CD4-positive, alpha-beta memory T cell (primary cell): ENCODE data around the gene KCNJ8. TPM values are rescaled to one million over a fixed set of nuclear protein-coding genes. Genes with fewer than 3 reads are reported as not detected.
"Not testable (repeated sequence)": the region's sequence is repeated elsewhere in the genome, so short reads cannot be mapped to it uniquely, and the experiment has no call there.

ENCODE experiments used
- CTCF ChIA-PET: fragments of 350-600 bp; sonication (Branson Sonifier 250); formaldehyde crosslinking; loops from one replicate; lab custom pipeline; 2021; ENCODE audit warnings: inconsistent platforms; ENCODE audit not compliant: partially characterized antibody; lab: Charles Lee
- POLR2A ChIA-PET: fragments of 350-600 bp; sonication (Branson Sonifier 250); formaldehyde crosslinking; loops from one replicate; lab custom pipeline; 2021; ENCODE audit not compliant: partially characterized antibody; lab: Charles Lee
- DNase-seq, 5 donors: peaks; one replicate each; pipeline versions ENCODE4 v3.0.0 to v3.0.0-alpha.2; 2020 to 2022; ENCODE audit warnings: mixed read lengths in 1 of 5
- H3K27ac ChIP-seq: one replicate; pipeline ENCODE4 v1.7.0; 2013; ENCODE audit warnings: low read depth, low read length
- H3K27me3 ChIP-seq: 2 replicates; pipeline ENCODE4 v1.7.0; 2013; ENCODE audit warnings: mild to moderate bottlenecking, low read length, moderate library complexity; ENCODE audit not compliant: insufficient read depth
- H3K36me3 ChIP-seq: 2 replicates; pipeline ENCODE4 v1.7.0; 2013; ENCODE audit warnings: mild to moderate bottlenecking, low read length, moderate library complexity; ENCODE audit not compliant: insufficient read depth
- H3K4me1 ChIP-seq: 2 replicates; pipeline ENCODE4 v1.7.0; 2013; ENCODE audit warnings: mild to moderate bottlenecking, low read length, moderate library complexity; ENCODE audit not compliant: insufficient read depth
- H3K4me3 ChIP-seq, 2 donors: one replicate each; pipeline ENCODE4 v1.7.0; 2013; ENCODE audit warnings: low read length in 2 of 2, mild to moderate bottlenecking in 1 of 2
- H3K9me3 ChIP-seq, 2 donors: one replicate each; pipeline ENCODE4 v1.7.0; 2013; ENCODE audit warnings: low read length in 2 of 2, control low read depth in 1 of 2; ENCODE audit not compliant: control insufficient read depth in 1 of 2
- H3K27ac Mint-ChIP-seq, 7 donors: one replicate each; pipeline ENCODE4 v1.8.0; 2020 to 2021; ENCODE audit warnings: mixed read lengths in 7 of 7, mild to moderate bottlenecking in 6 of 7, inconsistent platforms in 3 of 7, moderate library complexity in 3 of 7
- H3K27me3 Mint-ChIP-seq, 2 donors: one replicate each; pipeline ENCODE4 v1.8.0; 2020 to 2021; ENCODE audit warnings: mixed read lengths in 2 of 2
- H3K36me3 Mint-ChIP-seq, 2 donors: one replicate each; pipeline ENCODE4 v1.8.0; 2020 to 2021; ENCODE audit warnings: mixed read lengths in 2 of 2, inconsistent platforms in 1 of 2, mild to moderate bottlenecking in 1 of 2
- H3K4me1 Mint-ChIP-seq, 4 donors: one replicate each; pipeline ENCODE4 v1.8.0; 2020 to 2021; ENCODE audit warnings: mixed read lengths in 4 of 4, mild to moderate bottlenecking in 1 of 4
- H3K4me3 Mint-ChIP-seq, 8 donors: one replicate each; pipeline ENCODE4 v1.8.0; 2020 to 2021; ENCODE audit warnings: mixed read lengths in 8 of 8, mild to moderate bottlenecking in 7 of 8, moderate library complexity in 6 of 8, inconsistent platforms in 3 of 8
- H3K9me3 Mint-ChIP-seq, 8 donors: one replicate each; pipeline ENCODE4 v1.8.0; 2020 to 2021; ENCODE audit warnings: mixed read lengths in 8 of 8, mild to moderate bottlenecking in 5 of 8, inconsistent platforms in 3 of 8, moderate library complexity in 1 of 8
- intact Hi-C: fragments of 100-400 bp; cut with micrococcal nuclease; formaldehyde crosslinking; loops from one replicate; pipeline ENCODE4 v1.15.1; 2023
- polyA plus RNA-seq, 2 donors: library from polyadenylated mRNA; unstranded; fragments of 300-500 nt; fragmentation: Illumina TruSeq; gene quantifications; one replicate each; pipeline ENCODE4 v1.2.3, GENCODE V29; 2021
- total RNA-seq, 2 experiments: library from RNA; stranded (reverse); gene quantifications; one replicate each; pipeline ENCODE4 v1.2.3, GENCODE V29; 2021

KCNJ8 gene
- total and polyA plus RNA-seq, 4 experiments from 2014 or later = 0.25 TPM; not detected in 3

- H3K27me3 ChIP-seq = no peaks in the 10 kb centered on the region
- ChIA-PET POLR2A (interaction anchor here (0.6 kb wide), 1 partner anchor 9 kb away, joined by 3 read pairs; no protein-coding TSS in a partner anchor), CTCF (no interaction called here)
- DNase-seq = no peak
- Mint-ChIP-seq H3K27me3 (peaks cover 3% of the 10 kb centered on the region in 2 donors), H3K4me1 (no peaks in the 10 kb centered on the region), H3K36me3 (no peaks in the 10 kb centered on the region), H3K27ac (no peak overlapping the region), H3K4me3 (no peak overlapping the region), H3K9me3 (peaks cover 0 to 5% (median 4%) of the 10 kb centered on the region in 8 donors)
- H3K27ac ChIP-seq = no peak overlapping the region
- no peaks in the 10 kb centered on the region for H3K36me3 ChIP-seq
- H3K4me3 ChIP-seq = no peak overlapping the region
- H3K4me1 ChIP-seq = no peaks in the 10 kb centered on the region
- intact Hi-C loops = no loop called here
- H3K9me3 ChIP-seq = no peaks in the 10 kb centered on the region
These were observed 11.6 kb upstream of the KCNJ8 start for GRCh38 chr12:21786041-21786531.

GRCh38 chr12:21782723-21783122 is 8.2 kb upstream of the KCNJ8 start:
- POLR2A ChIA-PET, H3K27ac ChIP-seq, H3K27ac Mint-ChIP-seq, CTCF ChIA-PET, H3K4me1 Mint-ChIP-seq, H3K27me3 Mint-ChIP-seq, H3K4me1 ChIP-seq, H3K4me3 Mint-ChIP-seq, H3K36me3 Mint-ChIP-seq, DNase-seq, H3K9me3 ChIP-seq, H3K36me3 ChIP-seq, intact Hi-C loops, H3K4me3 ChIP-seq, H3K9me3 Mint-ChIP-seq, H3K27me3 ChIP-seq: not testable (repeated sequence)

- intact Hi-C loops = no loop called here
- no peak overlapping the region for H3K27ac Mint-ChIP-seq
- Histone ChIP-seq H3K27me3 (peaks cover 6% of the 10 kb centered on the region), H3K9me3 (no peaks in the 10 kb centered on the region), H3K27ac (no peak overlapping the region), H3K4me3 (no peak overlapping the region), H3K4me1 (no peaks in the 10 kb centered on the region), H3K36me3 (no peaks in the 10 kb centered on the region)
- peaks cover 0 to 4% (median 0%) of the 10 kb centered on the region in 8 donors for H3K9me3 Mint-ChIP-seq
- CTCF ChIA-PET = no interaction called here
- H3K36me3 Mint-ChIP-seq = no peaks in the 10 kb centered on the region
- H3K27me3 Mint-ChIP-seq = peaks cover 18 to 22% of the 10 kb centered on the region in 2 donors
- POLR2A ChIA-PET = no interaction called here
- H3K4me3 Mint-ChIP-seq = no peak overlapping the region
- DNase-seq = no peak
- H3K4me1 Mint-ChIP-seq = no peaks in the 10 kb centered on the region
These were observed 6.3 kb upstream of the KCNJ8 start for GRCh38 chr12:21780786-21781185.

GRCh38 chr12:21776175-21776574 is 1.7 kb upstream of the KCNJ8 start:
- Histone ChIP-seq H3K36me3 (no peaks in the 10 kb centered on the region), H3K4me3 (no peak overlapping the region), H3K27ac (no peak overlapping the region), H3K4me1 (peaks cover 13% of the 10 kb centered on the region), H3K27me3 (peaks cover 15% of the 10 kb centered on the region), H3K9me3 (no peaks in the 10 kb centered on the region)
- POLR2A ChIA-PET = no interaction called here
- intact Hi-C loops = no loop called here
- peaks cover 7 to 19% (median 12%) of the 10 kb centered on the region in 4 donors for H3K4me1 Mint-ChIP-seq
- H3K9me3 Mint-ChIP-seq = peaks cover 0 to 2% (median 0%) of the 10 kb centered on the region in 8 donors
- no peak overlapping the region for H3K27ac Mint-ChIP-seq
- H3K27me3 Mint-ChIP-seq = peaks cover 32 to 39% of the 10 kb centered on the region in 2 donors
- CTCF ChIA-PET = no interaction called here
- no peaks in the 10 kb centered on the region for H3K36me3 Mint-ChIP-seq
- no peak overlapping the region for H3K4me3 Mint-ChIP-seq
- no peak for DNase-seq

- H3K4me3 Mint-ChIP-seq = peak overlapping the region in 7 of 8 donors; percentile 51 to 79 (median 71)
These were observed 771 bp upstream of the KCNJ8 start for GRCh38 chr12:21775133-21775820.

GRCh38 chr12:21773806-21774205 is 700 bp downstream of the KCNJ8 start:
- H3K9me3 Mint-ChIP-seq = peaks cover 0 to 2% (median 0%) of the 10 kb centered on the region in 8 donors
- Histone ChIP-seq H3K4me3 (no peak overlapping the region), H3K4me1 (peaks cover 13% of the 10 kb centered on the region), H3K9me3 (no peaks in the 10 kb centered on the region), H3K27ac (no peak overlapping the region), H3K27me3 (peaks cover 18% of the 10 kb centered on the region), H3K36me3 (no peaks in the 10 kb centered on the region)
- no peak overlapping the region for H3K27ac Mint-ChIP-seq
- ChIA-PET CTCF (no interaction called here), POLR2A (no interaction called here)
- intact Hi-C loops = no loop called here
- H3K4me1 Mint-ChIP-seq = peaks cover 7 to 19% (median 12%) of the 10 kb centered on the region in 4 donors
- H3K4me3 Mint-ChIP-seq = peak overlapping the region in 6 of 8 donors; percentile 4 to 78 (median 56)
- DNase-seq = no peak
- H3K36me3 Mint-ChIP-seq = no peaks in the 10 kb centered on the region
- peaks cover 32 to 35% of the 10 kb centered on the region in 2 donors for H3K27me3 Mint-ChIP-seq

More at GRCh38 chr12:21775133-21775820, 771 bp upstream of the KCNJ8 start:
- H3K4me1 Mint-ChIP-seq = peaks cover 7 to 19% (median 12%) of the 10 kb centered on the region in 4 donors
- Histone ChIP-seq H3K27me3 (peaks cover 18% of the 10 kb centered on the region), H3K4me3 (no peak overlapping the region), H3K4me1 (peaks cover 13% of the 10 kb centered on the region), H3K9me3 (no peaks in the 10 kb centered on the region), H3K27ac (no peak overlapping the region), H3K36me3 (no peaks in the 10 kb centered on the region)
- intact Hi-C loops = no loop called here
- H3K27me3 Mint-ChIP-seq = peaks cover 32 to 37% of the 10 kb centered on the region in 2 donors
- POLR2A ChIA-PET = no interaction called here
- CTCF ChIA-PET = no interaction called here
- DNase-seq = no peak
- H3K36me3 Mint-ChIP-seq = no peaks in the 10 kb centered on the region
- peaks cover 0 to 2% (median 0%) of the 10 kb centered on the region in 8 donors for H3K9me3 Mint-ChIP-seq
- no peak overlapping the region for H3K27ac Mint-ChIP-seq

- H3K36me3 ChIP-seq = no peaks in the 10 kb centered on the region
- intact Hi-C loops = no loop called here
- no peak for DNase-seq
- H3K4me3 ChIP-seq = no peak overlapping the region
- H3K27me3 ChIP-seq = peaks cover 18% of the 10 kb centered on the region
- Mint-ChIP-seq H3K4me1 (peaks cover 7 to 19% (median 12%) of the 10 kb centered on the region in 4 donors), H3K36me3 (no peaks in the 10 kb centered on the region), H3K4me3 (peak overlapping the region in 7 of 8 donors; percentile 4 to 78 (median 63)), H3K9me3 (peaks cover 0 to 2% (median 0%) of the 10 kb centered on the region in 8 donors), H3K27ac (peak overlapping the region in 1 of 7 donors; percentile 6), H3K27me3 (peaks cover 32 to 35% of the 10 kb centered on the region in 2 donors)
- peaks cover 13% of the 10 kb centered on the region for H3K4me1 ChIP-seq
- no peak overlapping the region for H3K27ac ChIP-seq
- ChIA-PET POLR2A (no interaction called here), CTCF (no interaction called here)
- H3K9me3 ChIP-seq = no peaks in the 10 kb centered on the region
These were observed 1.2 kb downstream of the KCNJ8 start for GRCh38 chr12:21773263-21773741.
